ENCODE measurements around the gene GBA2. TPM values are rescaled to one million over a fixed set of nuclear protein-coding genes. Genes with fewer than 3 reads are reported as not detected.

GBA2 gene
- total RNA-seq, result 100 to 1,000 TPM in 1 of 4 donors, 10 to 100 TPM in 3; 46.6 to 123 (median 73.5) TPM

DNA sequence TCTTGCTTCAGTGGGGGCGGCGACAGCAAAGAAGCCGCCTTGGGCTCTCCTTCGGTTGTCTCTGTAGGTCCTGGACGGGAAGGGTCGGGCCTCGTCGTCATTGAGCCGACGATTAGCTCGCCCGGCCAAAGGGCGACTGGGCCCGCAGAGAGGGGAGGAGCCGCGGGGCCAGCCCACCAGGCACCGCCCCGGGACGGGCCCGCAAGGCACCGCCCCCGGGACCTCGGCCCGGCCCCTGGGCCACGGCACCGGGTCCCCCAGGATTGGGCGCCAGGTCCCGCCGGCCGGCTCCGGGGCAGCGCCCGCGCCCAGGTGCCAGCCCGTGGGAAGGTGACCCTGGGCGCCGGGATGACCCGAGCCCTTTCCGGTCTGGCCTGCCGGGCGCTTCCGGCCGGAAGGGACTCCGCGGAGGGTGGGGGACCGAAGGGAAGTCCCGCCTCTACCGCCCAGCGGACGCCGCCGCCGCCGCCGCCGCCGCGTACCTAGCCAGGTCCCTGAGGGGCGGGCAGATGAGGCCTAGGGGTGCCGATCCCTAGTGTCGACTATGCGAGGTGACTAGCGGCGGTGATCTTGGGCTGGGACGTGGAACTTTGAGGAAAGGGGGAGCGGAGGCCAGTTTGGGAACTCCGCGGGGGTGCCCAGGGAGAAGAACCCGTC lies at the start of gene GBA2, which contains the start of gene RGP1:
Gene GBA2, minus strand, starts transcription at position 371 of the 657 bp plus-strand sequence. CDS start 524 bp downstream, outside the sequence.
Gene RGP1, plus strand, starts transcription at position 430 of the 657 bp plus-strand sequence. CDS start 469 bp downstream, outside the sequence.
- peak within 1 kb of the TSS; percentile 83 for H3K4me3 ChIP-seq
- peak; percentile 86 to 90 for DNase-seq (ENCODE audit: low spot score in 2 of 2)
- H3K27me3 ChIP-seq, result no peaks in the 10 kb centered on the region
- no peaks in the 10 kb centered on the region for H3K9me3 ChIP-seq
- peak within 1 kb of the TSS; percentile 83 for H3K27ac ChIP-seq
- 0% methylated on average over 40 of the region's 69 CpGs for WGBS
- TF ChIP-seq POLR2A (IDR thresholded peaks at IDR 0.05) (peak in 1 of 2 donors; percentile 22), EP300 (IDR thresholded peaks at IDR 0.05) (no peak), POLR2AphosphoS5 (IDR thresholded peaks at IDR 0.05) (peak in 2 of 3 donors; percentile 7 to 20)
- peaks cover 51% of the 10 kb centered on the region for H3K4me1 ChIP-seq
- H3K36me3 ChIP-seq, result peaks cover 42% of the 10 kb centered on the region

GRCh38 chr9:35797311-35798109 lies 48.5 kb upstream of the GBA2 start:
- Histone ChIP-seq H3K4me1 (peaks cover 10% of the 10 kb centered on the region), H3K9me3 (no peaks in the 10 kb centered on the region), H3K36me3 (peaks cover 18% of the 10 kb centered on the region), H3K27ac (no peak overlapping the region), H3K4me3 (no peak overlapping the region), H3K27me3 (no peaks in the 10 kb centered on the region)
- WGBS, result 76% methylated on average over 6 of the region's 6 CpGs
- TF ChIP-seq EP300 (IDR thresholded peaks at IDR 0.05), result no peak
- no peak for TF ChIP-seq CTCF (IDR thresholded peaks at IDR 0.05)
- TF ChIP-seq POLR2AphosphoS5 (IDR thresholded peaks at IDR 0.05), result no peak
- no peak for TF ChIP-seq POLR2A (IDR thresholded peaks at IDR 0.05)
- DNase-seq (ENCODE audit: low spot score in 2 of 2), result no peak

DNA sequence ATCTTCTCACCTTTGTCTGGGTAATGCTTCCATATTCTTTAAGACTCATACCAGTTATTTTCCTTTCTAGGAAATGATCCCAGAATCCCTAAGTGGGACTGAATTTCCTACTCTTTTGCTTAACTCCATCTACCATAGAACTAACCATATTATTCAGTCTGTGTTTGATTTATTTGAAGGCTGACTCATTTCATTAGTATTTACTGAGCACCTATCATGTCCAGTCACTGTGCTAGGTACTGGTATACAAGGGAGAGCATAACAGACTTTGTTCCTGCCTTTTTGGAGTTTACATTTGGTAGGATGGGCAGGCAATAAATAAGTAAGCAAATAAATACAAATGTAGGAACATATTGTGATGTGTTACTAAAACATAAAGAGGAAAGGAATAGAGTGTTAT lies 46.7 kb upstream of the GBA2 start:
- DNase-seq (ENCODE audit: low spot score in 2 of 2), result no peak
- H3K27ac ChIP-seq, result no peak overlapping the region
- peaks cover 25% of the 10 kb centered on the region for H3K4me1 ChIP-seq

GRCh38 chr9:35793461-35793860 lies 44.4 kb upstream of the GBA2 start:
- H3K27ac ChIP-seq, result no peak overlapping the region
- H3K27me3 ChIP-seq, result no peaks in the 10 kb centered on the region
- no peak for DNase-seq (ENCODE audit: low spot score in 2 of 2)
- TF ChIP-seq EP300 (IDR thresholded peaks at IDR 0.05), result no peak
- TF ChIP-seq POLR2AphosphoS5 (IDR thresholded peaks at IDR 0.05), result no peak
- TF ChIP-seq CTCF (IDR thresholded peaks at IDR 0.05), result no peak
- TF ChIP-seq POLR2A (IDR thresholded peaks at IDR 0.05), result no peak
- H3K36me3 ChIP-seq, result no peaks in the 10 kb centered on the region
- no peaks in the 10 kb centered on the region for H3K9me3 ChIP-seq
- 56% methylated on average over 2 of the region's 2 CpGs for WGBS
- H3K4me1 ChIP-seq, result peaks cover 32% of the 10 kb centered on the region
- H3K4me3 ChIP-seq, result no peak overlapping the region

More for the DNA sequence above, 46.7 kb upstream of the GBA2 start:
- Histone ChIP-seq H3K27me3 (no peaks in the 10 kb centered on the region), H3K4me3 (no peak overlapping the region), H3K36me3 (peaks cover 4% of the 10 kb centered on the region), H3K9me3 (no peaks in the 10 kb centered on the region)
- TF ChIP-seq EP300 (IDR thresholded peaks at IDR 0.05) (no peak), CTCF (IDR thresholded peaks at IDR 0.05) (no peak), POLR2A (IDR thresholded peaks at IDR 0.05) (no peak), POLR2AphosphoS5 (IDR thresholded peaks at IDR 0.05) (no peak)

- H3K27me3 ChIP-seq, result no peaks in the 10 kb centered on the region
- H3K27ac ChIP-seq, result no peak overlapping the region
- H3K36me3 ChIP-seq, result no peaks in the 10 kb centered on the region
- peaks cover 32% of the 10 kb centered on the region for H3K4me1 ChIP-seq
- TF ChIP-seq POLR2A (IDR thresholded peaks at IDR 0.05) (no peak), EP300 (IDR thresholded peaks at IDR 0.05) (no peak), CTCF (IDR thresholded peaks at IDR 0.05) (no peak), POLR2AphosphoS5 (IDR thresholded peaks at IDR 0.05) (no peak)
- WGBS, result 76% methylated on average over 2 of the region's 14 CpGs
- peak overlapping the region; percentile 54 for H3K4me3 ChIP-seq
- no peak for DNase-seq (ENCODE audit: low spot score in 2 of 2)
- H3K9me3 ChIP-seq, result no peaks in the 10 kb centered on the region
Observed at GRCh38 chr9:35792826-35793225, 43.8 kb upstream of the GBA2 start.

Data from suprapubic skin (tissue), 4 donors.